Fibroblast of pulmonary artery (primary cell): ENCODE measurements around the gene LMAN1L.

Source experiments
- DNase-seq: peaks from one replicate; pipeline ENCODE4 v3.0.0-alpha.2; 2010; ENCODE audit warnings: low read depth
- H3K4me3 ChIP-seq: replicated peaks from 2 replicates; pipeline ENCODE4 v1.5.1; 2011; ENCODE audit warnings: low read depth, mild to moderate bottlenecking, control low read depth, low read length, moderate library complexity
- TF ChIP-seq, protein P1 (sequence below): IDR thresholded peaks from 2 replicates; pipeline ENCODE4 v1.5.1; 2011; ENCODE audit warnings: mild to moderate bottlenecking, control low read depth, low read length, inconsistent platforms; ENCODE audit errors: missing control alignments

LMAN1L gene

DNA sequence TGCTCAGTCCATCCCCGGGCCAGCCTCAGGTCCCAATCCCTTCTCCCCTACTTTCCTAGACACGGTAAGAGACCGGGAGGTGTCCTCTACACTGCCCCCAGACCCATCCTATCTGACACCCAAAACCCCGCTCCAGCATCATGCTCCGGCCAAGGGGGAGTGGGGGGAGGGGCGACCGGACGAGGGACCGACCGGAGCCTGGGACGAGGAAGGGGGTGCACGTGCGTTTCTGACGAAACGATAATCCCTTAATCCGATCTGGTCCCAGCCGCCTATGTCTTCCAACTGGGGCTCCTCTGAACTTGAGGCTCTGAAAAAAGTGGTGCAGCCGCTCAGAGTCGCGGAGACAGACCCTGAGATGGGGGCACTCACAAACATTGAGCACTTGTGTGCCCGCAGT, 14.3 kb downstream of the LMAN1L start:
- DNase-seq: no peak
- H3K4me3 ChIP-seq: no peak overlapping the region
- TF ChIP-seq, protein P1, sequence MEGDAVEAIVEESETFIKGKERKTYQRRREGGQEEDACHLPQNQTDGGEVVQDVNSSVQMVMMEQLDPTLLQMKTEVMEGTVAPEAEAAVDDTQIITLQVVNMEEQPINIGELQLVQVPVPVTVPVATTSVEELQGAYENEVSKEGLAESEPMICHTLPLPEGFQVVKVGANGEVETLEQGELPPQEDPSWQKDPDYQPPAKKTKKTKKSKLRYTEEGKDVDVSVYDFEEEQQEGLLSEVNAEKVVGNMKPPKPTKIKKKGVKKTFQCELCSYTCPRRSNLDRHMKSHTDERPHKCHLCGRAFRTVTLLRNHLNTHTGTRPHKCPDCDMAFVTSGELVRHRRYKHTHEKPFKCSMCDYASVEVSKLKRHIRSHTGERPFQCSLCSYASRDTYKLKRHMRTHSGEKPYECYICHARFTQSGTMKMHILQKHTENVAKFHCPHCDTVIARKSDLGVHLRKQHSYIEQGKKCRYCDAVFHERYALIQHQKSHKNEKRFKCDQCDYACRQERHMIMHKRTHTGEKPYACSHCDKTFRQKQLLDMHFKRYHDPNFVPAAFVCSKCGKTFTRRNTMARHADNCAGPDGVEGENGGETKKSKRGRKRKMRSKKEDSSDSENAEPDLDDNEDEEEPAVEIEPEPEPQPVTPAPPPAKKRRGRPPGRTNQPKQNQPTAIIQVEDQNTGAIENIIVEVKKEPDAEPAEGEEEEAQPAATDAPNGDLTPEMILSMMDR: no peak

DNA sequence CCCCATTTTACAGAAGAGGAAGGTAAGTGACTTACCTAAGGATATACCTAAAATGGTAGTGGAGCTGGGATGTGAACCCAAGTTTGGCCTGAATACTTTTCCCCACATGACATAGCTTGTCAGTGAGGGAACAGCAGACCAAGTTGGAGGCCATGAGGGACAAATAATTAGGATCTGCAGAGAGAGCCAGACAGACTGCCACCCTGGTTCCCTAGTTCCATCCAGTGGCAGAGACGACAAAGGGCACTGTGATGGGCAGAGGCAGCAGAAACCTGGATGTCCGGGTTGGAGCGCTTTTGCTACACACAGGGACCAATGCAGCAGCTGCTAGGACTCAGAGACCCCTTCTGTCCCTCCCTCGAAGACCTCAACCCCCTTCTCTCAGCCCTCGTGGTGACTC, 15.0 kb downstream of the LMAN1L start:
- no peak for DNase-seq
- no peak overlapping the region for H3K4me3 ChIP-seq
- TF ChIP-seq, protein P1: no peak

DNA sequence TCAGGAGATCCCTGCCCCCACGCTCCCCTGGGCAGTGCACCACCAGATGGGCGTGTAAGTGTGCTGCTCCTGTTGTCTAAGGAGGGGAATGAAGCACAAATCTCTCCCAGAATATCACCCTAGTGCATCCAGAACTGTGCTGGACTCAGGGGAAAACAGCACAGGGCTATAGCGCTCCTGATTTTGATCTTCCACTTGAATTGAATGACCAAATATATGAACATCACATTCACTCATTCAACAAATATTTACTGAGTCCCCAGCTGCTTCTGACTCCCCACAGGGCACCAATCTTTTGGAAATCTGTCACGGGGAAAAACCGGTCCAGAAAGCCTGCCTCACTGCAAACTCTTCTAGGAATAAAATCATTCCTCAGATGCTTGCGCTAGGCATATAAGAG, 16.2 kb downstream of the LMAN1L start:
- no peak overlapping the region for H3K4me3 ChIP-seq
- TF ChIP-seq, protein P1: no peak
- DNase-seq: no peak

DNA sequence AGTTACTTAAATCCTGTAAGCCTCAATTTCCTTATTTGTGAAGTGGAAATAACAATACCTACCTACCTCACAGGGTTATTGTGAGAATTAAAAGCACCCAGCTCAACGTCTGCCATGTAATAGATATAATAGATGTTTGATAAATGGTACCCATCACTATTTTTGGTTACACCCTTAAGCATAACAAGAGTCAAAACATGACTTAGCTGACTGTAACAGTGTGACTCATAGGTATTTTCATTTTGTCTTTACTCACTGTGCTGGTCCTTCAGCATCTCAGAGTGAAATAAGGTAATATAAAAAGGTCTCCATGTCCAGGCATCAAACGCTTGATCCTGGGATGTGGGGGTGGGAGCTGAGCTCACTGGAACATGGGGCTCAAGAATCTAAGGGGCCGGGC, 16.9 kb downstream of the LMAN1L start:
- no peak for DNase-seq
- no peak overlapping the region for H3K4me3 ChIP-seq
- TF ChIP-seq, protein P1: no peak

DNA sequence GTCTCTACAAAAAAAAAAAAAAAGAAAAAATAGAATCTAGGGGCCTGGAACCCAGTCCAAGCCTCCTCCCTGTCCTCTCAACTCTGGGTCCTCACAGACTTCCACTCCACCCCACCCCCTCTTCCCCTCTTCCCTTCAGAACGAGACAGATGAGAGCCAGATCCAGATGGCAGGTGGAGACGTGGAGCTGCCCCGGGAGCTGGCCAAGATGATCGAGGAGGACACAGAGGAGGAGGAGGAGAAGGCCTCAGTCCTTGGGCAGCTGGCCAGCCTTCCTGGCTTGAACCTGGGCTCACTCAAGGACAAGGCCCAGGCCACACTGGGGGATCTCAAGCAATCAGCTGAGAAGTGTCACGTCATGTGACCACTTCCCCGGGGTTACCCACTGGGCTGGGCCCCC, 17.4 kb downstream of the LMAN1L start:
- H3K4me3 ChIP-seq: no peak overlapping the region
- TF ChIP-seq, protein P1: no peak
- DNase-seq: no peak

DNA sequence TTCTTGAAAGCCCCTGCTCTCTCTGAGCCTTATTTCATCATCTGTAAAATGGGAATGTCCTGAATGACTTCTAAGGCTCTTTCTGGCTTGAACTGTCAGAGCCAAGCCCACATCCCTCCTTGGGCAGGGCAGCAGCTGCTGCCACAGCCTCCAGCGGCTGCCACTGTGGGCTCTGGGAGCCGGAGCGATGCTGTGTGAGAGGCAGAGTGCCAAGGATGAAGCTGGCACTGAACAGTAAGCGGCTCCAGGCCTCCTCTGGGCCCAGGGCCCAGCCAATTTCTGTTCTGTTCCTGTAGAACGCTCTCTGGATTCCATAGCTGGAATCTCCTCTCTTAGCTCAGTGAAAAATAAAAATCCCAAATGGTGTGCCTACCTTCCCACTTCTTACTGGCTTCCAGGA, 18.2 kb downstream of the LMAN1L start:
- no peak for DNase-seq
- H3K4me3 ChIP-seq: no peak overlapping the region
- TF ChIP-seq, protein P1: no peak

DNA sequence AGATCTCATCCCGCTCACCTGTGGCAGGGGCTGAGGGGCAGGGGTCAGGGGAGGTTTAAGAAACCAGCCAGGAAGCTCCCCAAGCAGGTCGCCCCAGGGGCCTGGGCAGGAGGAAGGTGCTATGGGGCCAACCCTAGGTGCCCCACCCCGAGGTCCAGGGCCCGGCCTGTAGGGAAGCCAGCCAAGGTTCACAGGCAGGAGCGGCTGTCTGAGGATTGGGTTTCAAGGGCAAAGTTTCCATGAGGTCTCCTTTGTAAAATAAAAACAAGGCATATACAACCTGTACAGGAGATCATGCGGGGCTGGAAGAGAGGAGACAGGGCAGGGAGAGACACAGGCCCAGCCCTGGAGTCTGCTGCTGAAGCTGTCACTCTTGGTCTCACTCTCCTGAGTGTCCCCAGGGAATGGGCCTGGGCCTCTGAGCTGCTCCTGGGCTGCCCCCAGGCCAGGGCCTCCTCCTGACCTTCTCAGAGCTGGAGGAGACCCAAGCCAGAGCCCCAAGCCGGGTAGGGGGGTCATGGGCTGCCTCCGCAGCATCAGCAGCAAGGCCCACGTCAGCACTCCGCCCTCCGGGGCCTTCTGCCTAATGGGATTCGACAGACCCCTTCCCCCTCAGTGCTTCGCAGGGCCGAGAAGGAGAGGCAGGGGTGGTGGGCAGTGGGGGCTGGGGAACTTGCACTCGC, 19.3 kb downstream of the LMAN1L start:
- H3K4me3 ChIP-seq: no peak overlapping the region
- TF ChIP-seq, protein P1: no peak
- no peak for DNase-seq
